SK-N-SH (cell line): Measurements from ENCODE around the gene SLC8A1. TPM values are rescaled to one million over a fixed set of nuclear protein-coding genes. Genes with fewer than 3 reads are reported as not detected.

ENCODE experiments used
- CTCF ChIA-PET: fragments of 300-600, 350-600 bp; formaldehyde crosslinking; extraction: SDS; loops from one replicate; lab custom pipeline; 2021; lab: Yijun Ruan, JAX
- POLR2A ChIA-PET: fragments of 350-600 bp; sonication (Branson Sonifier 250); formaldehyde crosslinking; extraction: SDS; loops from one replicate; lab custom pipeline; 2020; ENCODE audit warnings: antibody characterized with exemption, inconsistent platforms; lab: Yijun Ruan, JAX
- DNase-seq: peaks from one replicate; pipeline ENCODE4 v3.0.0; 2012
- H2AFZ ChIP-seq: fragments of 200-600 bp; sonication (generic); 2 replicates; pipeline ENCODE4 v1.8.1; 2016; ENCODE audit warnings: antibody characterized with exemption, mild to moderate bottlenecking, low read depth
- H3F3A ChIP-seq: fragments of 200-600 bp; sonication (generic); replicated peaks from 2 replicates; pipeline ENCODE3; 2016; ENCODE audit warnings: antibody characterized with exemption, mild to moderate bottlenecking; ENCODE audit not compliant: insufficient read depth
- H3K27ac ChIP-seq, 2 experiments: fragments of 200-500 bp in 1 of 2; fragments of 200-600 bp in 1 of 2; sonication (Bioruptor generic) in 1 of 2; sonication (generic), shearing (Covaris generic) in 1 of 2; 2 replicates each; pipeline versions ENCODE4 v1.5.1 to v1.6.1; 2014 to 2016; ENCODE audit warnings: low read depth in 2 of 2, inconsistent platforms in 1 of 2, low read length in 1 of 2, mild to moderate bottlenecking in 1 of 2, mixed read lengths in 1 of 2
- H3K27me3 ChIP-seq: fragments of 200-600 bp; sonication (generic), shearing (Covaris generic); 2 replicates; pipeline ENCODE4 v1.6.1; 2016; ENCODE audit warnings: mixed run types; ENCODE audit not compliant: insufficient read depth
- H3K36me3 ChIP-seq, 2 experiments: fragments of 200-500 bp in 1 of 2; fragments of 200-600 bp in 1 of 2; sonication (Bioruptor generic) in 1 of 2; sonication (generic) in 1 of 2; replicated peaks in 1 of 2; 2 replicates each; pipeline versions ENCODE3 to v1.5.1; 2014 to 2016; ENCODE audit warnings: low read length in 1 of 2, mild to moderate bottlenecking in 1 of 2; ENCODE audit not compliant: insufficient read depth in 2 of 2, control insufficient read depth in 1 of 2
- H3K4me1 ChIP-seq, 2 experiments: fragments of 200-500 bp in 1 of 2; fragments of 200-600 bp in 1 of 2; sonication (Bioruptor generic) in 1 of 2; sonication (generic), shearing (Covaris generic) in 1 of 2; 2 replicates each; pipeline versions ENCODE4 v1.5.1 to v1.6.1; 2014 to 2016; ENCODE audit warnings: low read depth in 1 of 2, low read length in 1 of 2, mixed run types in 1 of 2; ENCODE audit not compliant: insufficient read depth in 2 of 2, control insufficient read depth in 1 of 2
- H3K4me2 ChIP-seq: fragments of 200-600 bp; sonication (generic), shearing (Covaris generic); 2 replicates; pipeline ENCODE4 v1.6.1; 2017; ENCODE audit warnings: mixed run types
- H3K4me3 ChIP-seq, 2 experiments: fragments of 200-500 bp in 1 of 2; fragments of 200-600 bp in 1 of 2; sonication (Bioruptor generic) in 1 of 2; sonication (generic), shearing (Covaris generic) in 1 of 2; 2 replicates each; pipeline versions ENCODE4 v1.5.1 to v1.8.1; 2014 to 2016; ENCODE audit warnings: low read depth in 2 of 2, inconsistent platforms in 1 of 2, low read length in 1 of 2, mild to moderate bottlenecking in 1 of 2, mixed read lengths in 1 of 2, moderate library complexity in 1 of 2
- H3K79me2 ChIP-seq: fragments of 200-600 bp; sonication (generic); 2 replicates; pipeline ENCODE4 v1.8.1; 2017; ENCODE audit warnings: mild to moderate bottlenecking; ENCODE audit not compliant: insufficient read depth
- H3K9ac ChIP-seq: fragments of 200-600 bp; sonication (generic); 2 replicates; pipeline ENCODE4 v1.6.1; 2017; ENCODE audit warnings: mixed run types
- H3K9me2 ChIP-seq: fragments of 200-600 bp; sonication (generic); 2 replicates; pipeline ENCODE4 v1.6.1; 2017; ENCODE audit warnings: mixed run types
- H3K9me3 ChIP-seq: fragments of 200-600 bp; sonication (generic); 2 replicates; pipeline ENCODE4 v1.6.1; 2017; ENCODE audit warnings: mixed run types, mild to moderate bottlenecking, moderate library complexity
- H4K20me1 ChIP-seq: fragments of 200-600 bp; sonication (generic); 2 replicates; pipeline ENCODE4 v1.6.1; 2017; ENCODE audit warnings: mild to moderate bottlenecking, mixed run types; ENCODE audit not compliant: insufficient read depth
- CTCF ChIP-seq: fragments of 200-600 bp; sonication (generic); IDR thresholded peaks from 2 replicates; pipeline ENCODE4 v1.6.1; 2017; ENCODE audit warnings: antibody characterized with exemption, mild to moderate bottlenecking, moderate library complexity
- ELF1 ChIP-seq: IDR thresholded peaks from 2 replicates; pipeline ENCODE4 v1.4.0; 2012
- EP300 ChIP-seq, 2 experiments: IDR thresholded peaks; 2 replicates each; pipeline versions ENCODE4 v1.4.0 to v1.6.1; 2012; ENCODE audit warnings: borderline replicate concordance in 1 of 2, low read depth in 1 of 2, low read length in 1 of 2
- FOSL2 ChIP-seq: IDR thresholded peaks from 2 replicates; pipeline ENCODE4 v1.4.0; 2012; ENCODE audit warnings: low read depth, mild to moderate bottlenecking, moderate library complexity, borderline replicate concordance
- FOXM1 ChIP-seq: IDR thresholded peaks from 2 replicates; pipeline ENCODE4 v1.4.0; 2012; ENCODE audit warnings: low read depth, mild to moderate bottlenecking
- JUND ChIP-seq: IDR thresholded peaks from 2 replicates; pipeline ENCODE4 v1.4.0; 2012
- MAX ChIP-seq: IDR thresholded peaks from 2 replicates; pipeline ENCODE4 v1.4.0; 2012; ENCODE audit warnings: low read depth
- NFIC ChIP-seq: IDR thresholded peaks from 2 replicates; pipeline ENCODE4 v1.4.0; 2012; ENCODE audit warnings: borderline replicate concordance
- NRF1 ChIP-seq: IDR thresholded peaks from 2 replicates; pipeline ENCODE4 v1.6.1; 2012; ENCODE audit warnings: low read depth, mild to moderate bottlenecking, low read length
- PBX3 ChIP-seq: IDR thresholded peaks from 2 replicates; pipeline ENCODE4; 2012
- POLR2AphosphoS5 ChIP-seq: IDR thresholded peaks from 2 replicates; pipeline ENCODE4 v1.6.1; 2012; ENCODE audit warnings: low read depth, low read length
- RAD21 ChIP-seq: IDR thresholded peaks from 2 replicates; pipeline ENCODE4 v1.6.1; 2012; ENCODE audit warnings: mild to moderate bottlenecking, low read length
- RCOR1 ChIP-seq: fragments of 150-350 bp; IDR thresholded peaks from 2 replicates; pipeline ENCODE4 v1.6.1; 2017; ENCODE audit warnings: antibody characterized with exemption, low read length
- REST ChIP-seq: IDR thresholded peaks from 2 replicates; pipeline ENCODE4 v1.6.1; 2012; ENCODE audit warnings: mild to moderate bottlenecking, low read depth, low read length, moderate library complexity
- RFX5 ChIP-seq: IDR thresholded peaks from 2 replicates; pipeline ENCODE4 v1.6.1; 2012; ENCODE audit warnings: mild to moderate bottlenecking, improper control_type of control experiment, low read length
- SIN3A ChIP-seq: IDR thresholded peaks from 2 replicates; pipeline ENCODE4 v1.6.1; 2012; ENCODE audit warnings: low read depth, mild to moderate bottlenecking, low read length, moderate library complexity, borderline replicate concordance
- SMC3 ChIP-seq: IDR thresholded peaks from 2 replicates; pipeline ENCODE4 v1.6.1; 2012; ENCODE audit warnings: low read depth, low read length, improper control_type of control experiment
- USF2 ChIP-seq: fragments of 150-350 bp; IDR thresholded peaks from 2 replicates; pipeline ENCODE4 v1.6.1; 2017; ENCODE audit warnings: antibody characterized with exemption, low read length, low read depth, borderline replicate concordance
- YY1 ChIP-seq: IDR thresholded peaks from 2 replicates; pipeline ENCODE4 v1.4.0; 2012; ENCODE audit warnings: low read depth, mild to moderate bottlenecking
- WGBS: methylation state at CpG from one replicate; pipeline ENCODE4 v1.1.6; 2017; ENCODE audit warnings: low lambda C conversion rate; 5-methylcytosine and 5-hydroxymethylcytosine counted together
- polyA plus RNA-seq, 3 experiments: library from polyadenylated mRNA; depleted of rRNA; stranded (reverse); fragments of >200 nt; gene quantifications; 2 replicates each; pipeline ENCODE4 v1.2.3, GENCODE V29; 2012

Gene SLC8A1
- polyA plus RNA-seq, 1 of the 3 experiments (the other 2 are of a cell fraction): 3.2 TPM

GRCh38 chr2:40454321-40454720 is 2.4 kb upstream of the SLC8A1 start:
- H3K9me3 ChIP-seq: no peaks in the 10 kb centered on the region
- no peaks in the 10 kb centered on the region for H3K27me3 ChIP-seq
- H3K4me1 ChIP-seq: peaks cover 0 to 34% of the 10 kb centered on the region in 2 experiments; a peak in 3 of 4 replicates
- no peak overlapping the region for H3K4me2 ChIP-seq
- H2AFZ ChIP-seq: no peak overlapping the region
- no peaks in the 10 kb centered on the region for H3K36me3 ChIP-seq
- H3K79me2 ChIP-seq: peaks cover 10% of the 10 kb centered on the region; the same call in 1 of the 2 replicates
- CTCF ChIA-PET: no interaction called here
- no peak for DNase-seq
- TF ChIP-seq JUND (no peak), POLR2AphosphoS5 (no peak), EP300 (IDR thresholded peaks at IDR 0.05; ENCODE audit: borderline replicate concordance in 1 of 2, low read depth in 1 of 2, low read length in 1 of 2) (no peak), USF2 (no peak), SMC3 (no peak), FOSL2 (no peak), RAD21 (no peak), SIN3A (no peak), ELF1 (no peak), NRF1 (no peak), RCOR1 (no peak), RFX5 (no peak), YY1 (no peak), FOXM1 (no peak), REST (no peak), PBX3 (no peak), MAX (no peak), CTCF (no peak), NFIC (no peak)
- WGBS: 86% methylated on average over 3 of the region's 3 CpGs
- peaks cover 22% of the 10 kb centered on the region for H3F3A ChIP-seq
- H4K20me1 ChIP-seq: no peaks in the 10 kb centered on the region
- POLR2A ChIA-PET: interaction anchor here (0.6 kb wide), 1 partner anchor 1337 kb away, joined by 3 read pairs; no protein-coding TSS in a partner anchor
- H3K27ac ChIP-seq: no peak overlapping the region
- H3K9me2 ChIP-seq: no peaks in the 10 kb centered on the region
- H3K4me3 ChIP-seq: no peak overlapping the region
- H3K9ac ChIP-seq: no peak overlapping the region
